ENCODE data around the gene NDST3.

DNA sequence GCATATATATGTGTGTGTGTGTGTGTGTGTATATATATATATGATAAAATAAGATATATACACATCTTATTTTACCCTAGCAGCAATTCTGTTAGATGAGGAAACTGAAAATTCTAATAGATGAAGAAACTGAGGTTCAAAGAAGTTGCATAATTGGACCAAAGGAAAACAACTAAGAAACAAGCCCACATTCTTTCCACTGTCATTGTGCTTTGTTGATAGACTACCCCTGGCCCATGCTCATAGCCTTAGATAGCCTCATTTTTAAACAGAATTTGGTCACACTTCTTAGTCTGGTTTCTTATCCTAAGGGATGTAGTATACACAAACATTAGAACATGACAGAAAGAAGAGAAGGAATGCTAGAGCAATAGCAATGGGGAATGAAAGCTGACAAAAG lies 138.8 kb downstream of the NDST3 start:
- TF ChIP-seq CTCF (IDR thresholded peaks at IDR 0.05): no peak
- TF ChIP-seq SIN3A (IDR thresholded peaks at IDR 0.05; ENCODE audit: borderline replicate concordance, insufficient read depth, low read depth, low read length): no peak
- TF ChIP-seq, protein P1, sequence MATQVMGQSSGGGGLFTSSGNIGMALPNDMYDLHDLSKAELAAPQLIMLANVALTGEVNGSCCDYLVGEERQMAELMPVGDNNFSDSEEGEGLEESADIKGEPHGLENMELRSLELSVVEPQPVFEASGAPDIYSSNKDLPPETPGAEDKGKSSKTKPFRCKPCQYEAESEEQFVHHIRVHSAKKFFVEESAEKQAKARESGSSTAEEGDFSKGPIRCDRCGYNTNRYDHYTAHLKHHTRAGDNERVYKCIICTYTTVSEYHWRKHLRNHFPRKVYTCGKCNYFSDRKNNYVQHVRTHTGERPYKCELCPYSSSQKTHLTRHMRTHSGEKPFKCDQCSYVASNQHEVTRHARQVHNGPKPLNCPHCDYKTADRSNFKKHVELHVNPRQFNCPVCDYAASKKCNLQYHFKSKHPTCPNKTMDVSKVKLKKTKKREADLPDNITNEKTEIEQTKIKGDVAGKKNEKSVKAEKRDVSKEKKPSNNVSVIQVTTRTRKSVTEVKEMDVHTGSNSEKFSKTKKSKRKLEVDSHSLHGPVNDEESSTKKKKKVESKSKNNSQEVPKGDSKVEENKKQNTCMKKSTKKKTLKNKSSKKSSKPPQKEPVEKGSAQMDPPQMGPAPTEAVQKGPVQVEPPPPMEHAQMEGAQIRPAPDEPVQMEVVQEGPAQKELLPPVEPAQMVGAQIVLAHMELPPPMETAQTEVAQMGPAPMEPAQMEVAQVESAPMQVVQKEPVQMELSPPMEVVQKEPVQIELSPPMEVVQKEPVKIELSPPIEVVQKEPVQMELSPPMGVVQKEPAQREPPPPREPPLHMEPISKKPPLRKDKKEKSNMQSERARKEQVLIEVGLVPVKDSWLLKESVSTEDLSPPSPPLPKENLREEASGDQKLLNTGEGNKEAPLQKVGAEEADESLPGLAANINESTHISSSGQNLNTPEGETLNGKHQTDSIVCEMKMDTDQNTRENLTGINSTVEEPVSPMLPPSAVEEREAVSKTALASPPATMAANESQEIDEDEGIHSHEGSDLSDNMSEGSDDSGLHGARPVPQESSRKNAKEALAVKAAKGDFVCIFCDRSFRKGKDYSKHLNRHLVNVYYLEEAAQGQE (IDR thresholded peaks at IDR 0.05; ENCODE audit: insufficient read depth in 1 of 2, low read depth in 2 of 2, low read length in 1 of 2): no peak
- no peak for TF ChIP-seq POLR2AphosphoS5 (IDR thresholded peaks at IDR 0.05; ENCODE audit: low read depth, low read length)
- no peak for TF ChIP-seq TCF7L2 (IDR thresholded peaks at IDR 0.05; ENCODE audit: low read depth, low read length)

All from Panc1 (cell line).